LHCN-M2 (cell line): Measurements from ENCODE around the gene ELFN1. TPM values are rescaled to one million over a fixed set of nuclear protein-coding genes. Genes with fewer than 3 reads are reported as not detected.

Experiments
- DNase-seq: peaks from one replicate; pipeline ENCODE4 v3.0.0-alpha.2; 2012; ENCODE audit warnings: low read depth
- total RNA-seq: library from RNA; depleted of rRNA; stranded (reverse); fragments of >200 nt; gene quantifications from 2 replicates; pipeline ENCODE4 v1.2.3, GENCODE V29; 2014; rRNA removed

Gene ELFN1
- total RNA-seq, 1 experiment from 2014 or later, result not detected

GRCh38 chr7:1787681-1788235 lies 117.7 kb downstream of the ELFN1 start:
- no peak for DNase-seq

GRCh38 chr7:1794888-1795542 lies 124.9 kb downstream of the ELFN1 start:
- DNase-seq, result no peak

Other genes starting within 250 kb of the ELFN1 start
- gene MICALL2, start 210.8 kb upstream of the ELFN1 start, total RNA-seq, result 25.5 and 27.4 TPM in 2 replicates
- 68.9 and 69.6 TPM in 2 replicates for gene INTS1, start 165.9 kb upstream of the ELFN1 start, total RNA-seq
- 15.5 and 16.1 TPM in 2 replicates for gene MAFK, start 139.6 kb upstream of the ELFN1 start, total RNA-seq
- 0.06 and 0.11 TPM in 2 replicates for gene TMEM184A, start 114.1 kb upstream of the ELFN1 start, total RNA-seq
- gene PSMG3, start 100.2 kb upstream of the ELFN1 start, total RNA-seq, result 89.6 and 91.1 TPM in 2 replicates